Adrenal gland (tissue), 19 donors: Measurements from ENCODE around the gene RNASE13. TPM values are rescaled to one million over a fixed set of nuclear protein-coding genes. Genes with fewer than 3 reads are reported as not detected.
A peak's percentile ranks its signal among the peaks of the same experiment; 100 is the strongest.

Source experiments
- DNase-seq, 7 donors: peaks; one replicate each; pipeline ENCODE4 v3.0.0-alpha.2; 2019 to 2020
- H3K27ac ChIP-seq, 5 donors: fragments of 200-600 bp; sonication (generic) in 4 of 5; 1 replicate in 3 of 5; 2 replicates in 2 of 5; pipeline versions ENCODE4 v1.5.1 to v1.8.0; 2016 to 2020; ENCODE audit warnings: mild to moderate bottlenecking in 1 of 5
- H3K27me3 ChIP-seq: fragments of 200-600 bp; 2 replicates; pipeline ENCODE4 v1.8.0; 2021
- H3K36me3 ChIP-seq, 2 donors: fragments of 200-600 bp; replicated peaks in 1 of 2; 1 replicate in 1 of 2; 2 replicates in 1 of 2; pipeline versions ENCODE4 v1.5.1 to v1.8.0; 2018 to 2022
- H3K4me1 ChIP-seq, 2 donors: fragments of 200-600 bp; replicated peaks in 1 of 2; 1 replicate in 1 of 2; 2 replicates in 1 of 2; pipeline versions ENCODE4 v1.5.1 to v1.8.0; 2018 to 2021
- H3K4me3 ChIP-seq, 4 donors: fragments of 200-600 bp; sonication (generic) in 3 of 4; one replicate each; pipeline ENCODE4 v1.5.1; 2016 to 2018
- H3K9me3 ChIP-seq, 3 donors: fragments of 200-600 bp; sonication (generic) in 1 of 3; replicated peaks in 1 of 3; 1 replicate in 2 of 3; 2 replicates in 1 of 3; pipeline versions ENCODE4 v1.5.1 to v1.8.0; 2016 to 2021
- POLR2A ChIP-seq, 2 donors: fragments of 450-650 bp; IDR thresholded peaks; one replicate each; pipeline ENCODE4 v1.6.1; 2017; ENCODE audit warnings: antibody characterized with exemption in 2 of 2, mild to moderate bottlenecking in 2 of 2, moderate library complexity in 1 of 2
- WGBS, 4 donors: extraction: QIAGEN DNeasy Blood & Tissue Kit in 2 of 4; methylation state at CpG; one replicate each; pipeline versions ENCODE4 v1.1.5 to v1.1.7; 2013 to 2017; 5-methylcytosine and 5-hydroxymethylcytosine counted together
- intact Hi-C, 2 donors: fragments of 100-400 bp; cut with DNase I; formaldehyde crosslinking; loops; one replicate each; pipeline versions ENCODE4 v1.14.1 to v1.15.0; 2022 to 2023
- long read RNA-seq, 10 donors: library from polyadenylated mRNA in 3 of 10; unstranded in 2 of 10; stranded (forward) in 1 of 10; transcript quantifications; one replicate each; pipeline ENCODE4 v2.0.0 and lab custom pipeline, GENCODE V29; 2021 to 2026
- polyA plus RNA-seq, 3 donors: library from polyadenylated mRNA; stranded (reverse); fragments of 200-250 nt in 2 of 3; fragments of 350-450 nt in 1 of 3; fragmentation: Illumina TruSeq in 1 of 3; extraction: RNeasy Lipid Tissue Mini Kit (QIAGEN cat#74804) in 1 of 3; gene quantifications; one replicate each; pipeline ENCODE4 v1.2.3, GENCODE V29; 2013 to 2014
- total RNA-seq, 9 donors: library from RNA; depleted of rRNA in 4 of 9; stranded (reverse); fragments of >200 nt in 4 of 9; fragments of 120-200 nt in 1 of 9; fragmentation: NEBNext Ultra II Directional in 1 of 9; extraction: Animal tissue kit (Norgen Biotek cat#: 25700) in 1 of 9; gene quantifications; one replicate each; pipeline versions ENCODE4 v1.1.0 to v1.2.4, GENCODE V29; 2013 to 2023
- TF ChIP-seq, protein P1 (sequence below), 6 experiments: fragments of 450-650 bp in 4 of 6; fragments of 200-600 bp in 2 of 6; sonication (generic) in 1 of 6; IDR thresholded peaks; 1 replicate in 5 of 6; 2 replicates in 1 of 6; pipeline versions ENCODE4 v1.5.1 to v1.8.0; 2016 to 2021; ENCODE audit warnings: antibody characterized with exemption in 6 of 6, mild to moderate bottlenecking in 2 of 6, moderate library complexity in 1 of 6
- donor health status: healthy with polysubstance abuse.
- donor health status: Bipolar disorder and iron deficiency.
- donor health status: DM: yes; HTN: yes; CAD: no.
- donor health status: DM: no; HTN: no; CAD: no.
- donor health status: DM: no; HTN: no; CAD: no.
- donor health status: DM: yes; HTN: yes; CAD: no.

RNASE13 gene, protein sequence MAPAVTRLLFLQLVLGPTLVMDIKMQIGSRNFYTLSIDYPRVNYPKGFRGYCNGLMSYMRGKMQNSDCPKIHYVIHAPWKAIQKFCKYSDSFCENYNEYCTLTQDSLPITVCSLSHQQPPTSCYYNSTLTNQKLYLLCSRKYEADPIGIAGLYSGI
- total RNA-seq = under 1 TPM in 1 of 9 donors, not detected in 8; 0.27 TPM
- under 1 TPM in 1 of 3 donors, not detected in 2; 0.03 TPM for polyA plus RNA-seq
- long read RNA-seq, donor 1 = 0 reads
- long read RNA-seq, donor 2 = 0 reads
- long read RNA-seq, donor 3 = 0 reads
- long read RNA-seq, donor 4 = 0 reads
- long read RNA-seq, donor 5 = 0 reads
- long read RNA-seq, donor 6 = 0 reads
- long read RNA-seq, donor 7 = 0 reads
- long read RNA-seq, donor 8 = 0 reads
- long read RNA-seq, donor 9 = 0 reads
- long read RNA-seq, donor 10 = 0 reads

DNA sequence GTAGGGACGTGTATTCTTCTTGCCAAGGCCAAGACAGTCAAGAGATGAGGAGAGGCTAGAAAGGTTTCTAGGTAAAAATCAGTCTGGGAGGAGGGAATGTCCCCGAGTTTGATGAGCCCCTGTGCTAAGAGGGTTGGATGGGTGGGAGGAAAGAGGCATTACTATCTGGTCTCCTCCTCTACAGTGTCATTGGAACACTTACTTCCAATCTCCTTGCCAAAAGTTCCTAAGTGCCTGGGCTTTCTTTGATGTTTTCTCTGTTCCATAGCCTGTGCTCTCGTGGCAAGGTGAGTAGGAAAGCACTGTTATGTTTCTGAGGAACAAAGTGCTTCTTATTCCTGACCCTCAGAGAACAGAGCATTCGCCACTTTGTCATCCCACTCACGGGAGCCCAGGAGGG lies at the start of gene RNASE13:
RNASE13 (minus strand) TSS at position 101 of the 400 bp plus-strand sequence. CDS start 519 bp downstream, outside the sequence.
- 74 to 83% (median 77%) methylated on average over 5 of the region's 5 CpGs for WGBS, 4 donors
- Histone ChIP-seq H3K36me3 (no peaks in the 10 kb centered on the region), H3K9me3 (no peaks in the 10 kb centered on the region), H3K27ac (no peak within 1 kb of the TSS), H3K27me3 (no peaks in the 10 kb centered on the region), H3K4me3 (no peak within 1 kb of the TSS), H3K4me1 (peaks cover 15 to 23% of the 10 kb centered on the region in 2 donors)
- no peak for DNase-seq
- intact Hi-C loops = no loop called here
- TF ChIP-seq, protein P1, sequence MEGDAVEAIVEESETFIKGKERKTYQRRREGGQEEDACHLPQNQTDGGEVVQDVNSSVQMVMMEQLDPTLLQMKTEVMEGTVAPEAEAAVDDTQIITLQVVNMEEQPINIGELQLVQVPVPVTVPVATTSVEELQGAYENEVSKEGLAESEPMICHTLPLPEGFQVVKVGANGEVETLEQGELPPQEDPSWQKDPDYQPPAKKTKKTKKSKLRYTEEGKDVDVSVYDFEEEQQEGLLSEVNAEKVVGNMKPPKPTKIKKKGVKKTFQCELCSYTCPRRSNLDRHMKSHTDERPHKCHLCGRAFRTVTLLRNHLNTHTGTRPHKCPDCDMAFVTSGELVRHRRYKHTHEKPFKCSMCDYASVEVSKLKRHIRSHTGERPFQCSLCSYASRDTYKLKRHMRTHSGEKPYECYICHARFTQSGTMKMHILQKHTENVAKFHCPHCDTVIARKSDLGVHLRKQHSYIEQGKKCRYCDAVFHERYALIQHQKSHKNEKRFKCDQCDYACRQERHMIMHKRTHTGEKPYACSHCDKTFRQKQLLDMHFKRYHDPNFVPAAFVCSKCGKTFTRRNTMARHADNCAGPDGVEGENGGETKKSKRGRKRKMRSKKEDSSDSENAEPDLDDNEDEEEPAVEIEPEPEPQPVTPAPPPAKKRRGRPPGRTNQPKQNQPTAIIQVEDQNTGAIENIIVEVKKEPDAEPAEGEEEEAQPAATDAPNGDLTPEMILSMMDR (IDR thresholded peaks at IDR 0.05) = no peak
- TF ChIP-seq POLR2A (IDR thresholded peaks at IDR 0.05) = no peak

DNA sequence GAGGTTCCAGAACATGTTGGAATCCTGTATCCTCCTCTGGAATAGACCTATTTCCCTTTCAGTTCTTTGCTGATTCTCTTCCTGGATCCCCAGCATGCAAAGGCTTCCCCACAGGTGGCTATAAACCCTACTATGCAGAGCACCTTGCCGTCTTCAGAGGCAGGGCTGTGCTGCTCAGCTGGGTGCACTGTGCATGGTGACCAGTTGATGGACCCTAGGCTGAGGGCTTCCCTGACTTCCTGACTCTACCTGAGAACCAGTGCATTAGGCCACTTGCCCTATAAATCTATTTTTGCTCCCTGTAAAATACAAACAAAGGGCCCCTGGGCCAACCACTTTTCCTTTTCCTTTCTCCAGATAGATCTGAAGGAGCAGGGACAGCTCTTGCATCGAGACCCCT lies 49.8 kb upstream of the RNASE13 start:
- Histone ChIP-seq H3K27me3 (no peaks in the 10 kb centered on the region), H3K4me1 (peaks cover 0 to 7% of the 10 kb centered on the region in 2 donors), H3K4me3 (no peak overlapping the region), H3K9me3 (no peaks in the 10 kb centered on the region), H3K36me3 (peaks cover 0 to 92% of the 10 kb centered on the region in 2 donors), H3K27ac (peak overlapping the region in 3 of 5 donors; percentile 2 to 71 (median 69))
- WGBS, 4 donors = 80 to 100% (median 82%) methylated on average over 2 of the region's 2 CpGs
- TF ChIP-seq, protein P1 (IDR thresholded peaks at IDR 0.05) = no peak
- no peak for TF ChIP-seq POLR2A (IDR thresholded peaks at IDR 0.05)
- no peak for DNase-seq
- intact Hi-C loops = no loop called here

DNA sequence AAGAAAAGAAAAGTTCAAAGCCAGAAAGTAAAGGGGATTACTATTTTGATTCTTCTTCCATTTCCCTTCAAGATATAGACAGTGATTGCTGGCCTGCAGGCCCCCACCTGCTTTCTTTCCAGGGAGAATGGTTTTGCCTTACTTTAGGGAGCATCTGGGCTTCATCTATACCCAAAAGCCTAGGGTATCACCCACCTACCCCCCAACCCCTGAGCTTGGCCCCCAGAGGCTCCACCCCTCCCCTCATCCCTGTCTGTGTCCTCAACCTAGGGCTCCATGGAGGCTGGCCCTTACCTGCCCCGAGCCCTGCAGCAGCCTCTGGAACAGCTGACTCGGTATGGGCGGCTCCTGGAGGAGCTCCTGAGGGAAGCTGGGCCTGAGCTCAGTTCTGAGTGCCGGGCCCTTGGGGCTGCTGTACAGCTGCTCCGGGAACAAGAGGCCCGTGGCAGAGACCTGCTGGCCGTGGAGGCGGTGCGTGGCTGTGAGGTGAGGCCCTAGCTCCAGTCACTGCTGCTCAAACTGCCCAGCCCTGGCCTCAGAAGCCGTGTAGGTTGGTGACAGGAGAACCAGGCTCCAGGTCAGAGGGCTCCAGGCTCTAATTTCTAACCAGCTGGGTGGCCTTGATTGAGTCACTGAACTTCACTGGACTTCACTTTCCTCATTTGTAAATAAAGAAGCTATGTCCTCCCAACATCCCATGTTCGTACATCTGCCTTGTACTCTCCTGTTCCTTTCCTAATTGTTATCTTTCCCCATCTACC lies 49.1 kb upstream of the RNASE13 start:
- TF ChIP-seq POLR2A (IDR thresholded peaks at IDR 0.05) = no peak
- TF ChIP-seq, protein P1 (IDR thresholded peaks at IDR 0.05) = no peak
- peak in 2 of 7 donors; percentile 57 to 59 for DNase-seq
- Histone ChIP-seq H3K4me3 (no peak overlapping the region), H3K4me1 (peaks cover 0 to 7% of the 10 kb centered on the region in 2 donors), H3K36me3 (peaks cover 0 to 93% of the 10 kb centered on the region in 2 donors), H3K27me3 (no peaks in the 10 kb centered on the region), H3K9me3 (no peaks in the 10 kb centered on the region), H3K27ac (peak overlapping the region in 4 of 5 donors; percentile 24 to 71 (median 64))
- intact Hi-C loops = no loop called here
- WGBS, 4 donors = 52 to 70% (median 63%) methylated on average over 2 to 11 of the region's 11 CpGs

DNA sequence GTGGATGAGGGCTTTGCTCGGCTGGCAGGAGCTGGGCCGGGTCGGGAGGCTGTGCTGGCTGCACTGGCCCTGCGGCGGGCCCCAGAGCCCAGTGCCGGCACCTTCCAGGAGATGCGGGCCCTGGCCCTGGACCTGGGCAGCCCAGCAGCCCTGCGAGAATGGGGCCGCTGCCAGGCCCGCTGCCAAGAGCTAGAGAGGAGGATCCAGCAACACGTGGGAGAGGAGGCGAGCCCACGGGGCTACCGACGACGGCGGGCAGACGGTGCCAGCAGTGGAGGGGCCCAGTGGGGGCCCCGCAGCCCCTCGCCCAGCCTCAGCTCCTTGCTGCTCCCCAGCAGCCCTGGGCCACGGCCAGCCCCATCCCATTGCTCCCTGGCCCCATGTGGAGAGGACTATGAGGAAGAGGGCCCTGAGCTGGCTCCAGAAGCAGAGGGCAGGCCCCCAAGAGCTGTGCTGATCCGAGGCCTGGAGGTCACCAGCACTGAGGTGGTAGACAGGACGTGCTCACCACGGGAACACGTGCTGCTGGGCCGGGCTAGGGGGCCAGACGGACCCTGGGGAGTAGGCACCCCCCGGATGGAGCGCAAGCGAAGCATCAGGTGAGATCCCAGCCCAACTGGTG lies 47.0 kb upstream of the RNASE13 start:
- no peak for TF ChIP-seq POLR2A (IDR thresholded peaks at IDR 0.05)
- TF ChIP-seq, protein P1 (IDR thresholded peaks at IDR 0.05) = no peak
- peaks cover 0 to 12% of the 10 kb centered on the region in 2 donors for H3K4me1 ChIP-seq
- intact Hi-C loops = no loop called here
- no peak for DNase-seq
- H3K9me3 ChIP-seq = no peaks in the 10 kb centered on the region
- H3K27ac ChIP-seq = peak overlapping the region in 3 of 5 donors; percentile 20 to 52 (median 31)
- H3K4me3 ChIP-seq = no peak overlapping the region
- WGBS, 4 donors = 85 to 95% (median 88%) methylated on average over 8 to 30 of the region's 30 CpGs
- peaks cover 0 to 95% of the 10 kb centered on the region in 2 donors for H3K36me3 ChIP-seq
- no peaks in the 10 kb centered on the region for H3K27me3 ChIP-seq
